ENCODE results near the gene CASD1.

CASD1 gene

GRCh38 chr7:94588075-94588474 lies 78.5 kb downstream of the CASD1 start:
- no peak for DNase-seq (ENCODE audit: low read depth)

DNA sequence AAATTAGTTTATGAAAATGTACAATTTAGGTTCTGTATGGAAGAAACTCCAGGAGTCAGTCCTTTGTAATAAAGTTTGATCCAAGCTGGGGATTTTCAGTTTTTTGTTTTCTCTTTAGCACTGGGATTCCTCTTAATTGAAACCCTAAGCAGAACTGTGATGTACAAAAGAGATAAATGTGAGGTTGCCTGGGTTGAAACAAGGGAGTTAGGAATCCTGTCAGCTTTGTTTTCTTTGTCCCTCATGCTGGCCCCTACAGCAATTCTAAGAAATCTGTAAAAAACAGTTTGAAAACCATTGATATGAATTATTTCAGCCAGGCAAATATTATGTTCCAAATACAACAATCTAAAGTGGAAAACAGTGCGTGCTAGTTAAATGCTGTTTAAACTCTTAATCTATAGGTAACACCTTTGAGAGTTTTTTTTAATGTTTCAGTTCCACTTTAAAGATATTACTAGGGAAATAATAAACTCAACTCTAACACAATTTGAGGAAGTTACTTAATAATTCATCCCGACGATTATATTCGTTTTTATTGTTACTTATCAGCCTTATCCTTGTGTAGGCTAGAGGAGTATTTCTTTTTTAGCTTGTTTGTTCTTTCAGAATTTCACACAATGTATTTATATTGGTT lies 81.0 kb downstream of the CASD1 start:
- DNase-seq (ENCODE audit: low read depth), result no peak

DNA sequence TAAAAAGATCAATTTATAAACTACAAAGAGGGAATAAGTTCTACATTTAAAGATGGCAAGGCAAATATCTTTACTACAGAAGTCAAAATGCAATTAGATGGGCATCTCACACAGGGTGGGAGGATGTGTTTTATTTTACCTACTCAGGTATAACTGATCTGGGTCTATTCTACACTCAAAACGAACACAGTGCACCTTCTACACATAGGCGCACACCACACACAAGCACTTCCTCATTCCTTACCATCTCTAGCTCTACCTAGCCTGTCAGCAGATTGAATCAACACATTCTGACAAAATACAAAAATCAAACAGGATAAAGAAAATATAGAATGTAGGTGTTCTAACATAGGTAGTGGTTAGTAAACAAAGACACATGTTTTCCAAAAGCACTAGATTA lies 81.6 kb downstream of the CASD1 start:
- no peak for DNase-seq (ENCODE audit: low read depth)

- no peak for DNase-seq (ENCODE audit: low read depth)
These were observed 85.3 kb downstream of the CASD1 start for GRCh38 chr7:94594882-94595281.

DNA sequence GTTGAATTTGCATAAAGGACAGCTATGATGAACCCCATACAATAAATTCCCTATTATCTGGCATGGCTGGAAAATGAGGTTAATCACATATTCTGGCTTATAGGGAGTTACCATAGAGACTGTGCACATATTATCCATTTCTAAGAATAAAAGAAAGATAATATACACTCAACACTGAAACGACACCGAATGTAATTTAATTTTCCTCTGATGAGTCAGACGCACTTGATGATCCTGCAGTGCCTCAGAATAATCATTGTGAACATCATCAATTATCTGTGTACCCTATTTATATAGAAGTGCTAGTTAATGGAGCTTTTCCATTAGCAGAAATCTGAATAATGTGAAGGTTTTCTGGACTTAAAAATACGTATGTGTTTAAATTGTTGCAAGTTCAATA lies 86.1 kb downstream of the CASD1 start:
- no peak for DNase-seq (ENCODE audit: low read depth)

DNA sequence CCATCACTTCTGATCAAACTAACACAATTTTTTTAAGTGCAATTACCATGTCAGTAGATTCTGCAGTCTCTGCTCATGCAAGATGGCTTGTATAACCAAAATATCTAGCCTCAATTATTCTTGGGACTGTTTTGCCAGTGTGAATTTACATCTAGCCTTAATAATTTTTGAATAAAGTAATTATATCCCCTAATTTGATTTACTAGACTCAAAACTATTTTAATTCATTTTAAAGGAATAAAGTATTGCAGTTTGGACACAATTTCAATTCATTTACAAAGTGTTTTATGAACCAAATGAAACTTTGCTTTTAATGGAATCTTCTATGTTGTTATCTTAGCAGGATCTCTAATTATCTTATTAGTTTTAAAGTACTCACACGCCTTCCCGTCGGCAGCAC lies 90.7 kb downstream of the CASD1 start:
- no peak for DNase-seq (ENCODE audit: low read depth)

DNA sequence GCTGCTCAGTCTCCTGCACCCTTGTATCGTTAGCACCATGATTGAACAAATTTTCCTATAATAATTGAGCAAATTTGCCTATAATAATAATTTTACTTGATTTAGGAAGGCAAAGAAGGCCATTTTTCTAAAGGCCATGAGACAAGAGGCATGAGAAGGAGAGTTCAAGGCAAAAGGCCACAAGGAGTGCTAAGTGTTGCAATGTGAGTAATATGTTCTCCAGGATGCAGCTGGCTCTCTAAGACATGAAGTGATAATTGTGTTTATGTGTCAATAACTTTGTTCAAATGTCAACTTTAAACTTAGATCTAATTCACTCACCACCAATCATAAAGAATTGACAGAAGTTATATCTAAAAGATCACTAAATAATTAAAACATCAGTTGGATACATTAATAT lies 92.6 kb downstream of the CASD1 start:
- no peak for DNase-seq (ENCODE audit: low read depth)

DNA sequence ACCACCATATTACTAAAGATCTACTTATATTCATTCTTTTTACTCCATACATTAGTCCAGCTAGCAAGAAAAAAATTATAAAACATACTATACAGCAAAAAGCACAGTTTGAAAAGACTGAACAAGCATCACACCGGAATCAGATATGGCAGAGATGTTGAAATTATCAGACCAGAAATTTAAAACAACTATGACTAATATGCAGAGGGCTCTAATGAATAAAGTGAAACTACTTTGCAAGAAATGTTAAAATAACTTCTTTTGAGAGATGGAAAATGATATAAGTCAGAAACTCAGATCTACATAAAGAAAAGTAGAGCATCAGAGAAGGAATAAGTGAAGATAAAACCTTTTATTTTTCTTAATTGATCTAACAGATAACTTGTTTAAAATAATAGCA lies 95.4 kb downstream of the CASD1 start:
- no peak for DNase-seq (ENCODE audit: low read depth)
